Memory B cell (primary cell): ENCODE results near the gene ZDHHC24.

Experiments used
- ATAC-seq: fragments of 150-1000 bp; cut with Tn5 transposase; 2 replicates; pipeline ENCODE4 v1.10.0; 2021; ENCODE audit warnings: low read depth, mild to moderate bottlenecking, moderate library complexity
- DNase-seq, 2 donors: peaks; one replicate each; pipeline ENCODE4 v3.0.0; 2022; ENCODE audit warnings: low spot score in 2 of 2
- H3K27ac Mint-ChIP-seq: one replicate; pipeline ENCODE4 v1.8.0; 2022; ENCODE audit warnings: mild to moderate bottlenecking, moderate library complexity, mixed read lengths
- H3K27me3 Mint-ChIP-seq: one replicate; pipeline ENCODE4 v1.8.0; 2022; ENCODE audit warnings: mixed read lengths
- H3K36me3 Mint-ChIP-seq: one replicate; pipeline ENCODE4 v1.8.0; 2022; ENCODE audit warnings: mild to moderate bottlenecking, mixed read lengths
- H3K4me1 Mint-ChIP-seq: one replicate; pipeline ENCODE4 v1.8.0; 2022; ENCODE audit warnings: mixed read lengths
- H3K4me3 Mint-ChIP-seq: one replicate; pipeline ENCODE4 v1.8.0; 2022; ENCODE audit warnings: mild to moderate bottlenecking, moderate library complexity, mixed read lengths
- H3K9me3 Mint-ChIP-seq: one replicate; pipeline ENCODE4 v1.8.0; 2022; ENCODE audit warnings: mixed read lengths

ZDHHC24 gene

DNA sequence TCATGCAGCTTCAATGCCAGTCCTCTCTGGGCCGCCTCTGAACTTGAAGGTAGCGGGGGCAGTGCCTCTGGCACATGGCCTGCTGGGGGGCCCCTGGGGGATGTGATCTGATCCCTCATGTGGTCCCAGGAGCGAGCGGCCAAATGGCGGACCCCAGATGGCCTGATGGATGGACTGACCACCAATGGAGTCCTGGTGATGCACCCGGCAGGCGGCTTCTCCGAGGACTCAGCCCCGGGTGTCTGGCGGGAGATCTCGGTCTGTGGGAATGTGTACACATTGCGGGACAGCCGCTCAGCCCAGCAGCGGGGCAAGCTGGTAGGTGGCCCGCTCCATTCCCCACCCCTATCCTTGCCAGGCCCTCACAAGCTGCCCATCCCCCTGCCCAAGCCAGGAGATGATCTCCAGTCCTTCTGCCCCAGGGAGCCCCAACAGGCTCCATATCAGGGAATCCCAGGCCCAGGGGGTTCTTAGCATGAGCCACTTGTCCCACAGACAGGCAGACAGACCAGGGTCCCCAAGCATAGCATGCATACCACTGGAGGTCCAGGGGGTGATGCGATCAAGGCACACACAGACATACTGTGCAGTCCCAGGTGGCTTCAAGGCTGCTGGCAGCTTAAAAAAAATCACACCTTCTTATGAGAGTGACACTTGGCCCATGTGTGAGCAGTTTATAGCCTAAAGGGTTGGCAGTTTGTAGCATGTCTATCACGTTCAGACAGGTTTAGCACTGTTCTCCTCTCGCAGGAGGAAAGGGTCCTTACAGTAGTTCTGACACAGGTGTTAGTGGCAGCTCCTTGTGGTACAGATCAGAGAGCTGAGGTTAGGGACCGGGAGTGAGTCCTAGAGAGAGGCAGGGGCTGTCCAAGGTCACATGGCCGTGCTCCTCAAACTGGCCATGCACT is 72.0 kb downstream of the ZDHHC24 start:
- Mint-ChIP-seq H3K27me3 (no peaks in the 10 kb centered on the region), H3K27ac (no peak overlapping the region), H3K4me3 (no peak overlapping the region), H3K36me3 (no peaks in the 10 kb centered on the region), H3K9me3 (no peaks in the 10 kb centered on the region), H3K4me1 (peaks cover 3% of the 10 kb centered on the region)
- DNase-seq, result no peak
- no peak for ATAC-seq

- DNase-seq (no peak), ATAC-seq (no peak)
- H3K27me3 Mint-ChIP-seq, result no peaks in the 10 kb centered on the region
- no peaks in the 10 kb centered on the region for H3K36me3 Mint-ChIP-seq
- no peak overlapping the region for H3K27ac Mint-ChIP-seq
- H3K4me1 Mint-ChIP-seq, result no peaks in the 10 kb centered on the region
- H3K4me3 Mint-ChIP-seq, result no peak overlapping the region
- H3K9me3 Mint-ChIP-seq, result no peaks in the 10 kb centered on the region
Measured at GRCh38 chr11:66473167-66473566, 72.7 kb downstream of the ZDHHC24 start.

DNA sequence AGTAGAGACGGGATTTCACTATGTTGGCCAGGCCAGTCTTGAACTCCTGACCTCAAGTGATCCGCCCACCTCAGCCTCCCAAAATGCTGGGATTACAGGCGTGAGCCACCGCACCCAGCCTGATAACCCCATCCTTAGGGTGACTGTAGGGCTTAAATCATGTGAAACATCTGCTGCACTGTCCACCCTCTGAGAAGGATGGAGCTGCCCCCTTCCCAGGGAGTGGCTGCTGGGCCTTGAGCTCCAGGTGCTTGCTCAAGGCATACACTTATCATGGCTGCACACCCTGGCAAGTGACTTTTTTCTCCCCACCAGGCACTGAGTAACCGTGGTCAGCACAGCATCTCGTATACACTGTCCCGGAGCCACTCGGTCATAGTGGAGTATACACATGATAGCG is 73.8 kb downstream of the ZDHHC24 start:
- H3K27me3 Mint-ChIP-seq, result no peaks in the 10 kb centered on the region
- no peak overlapping the region for H3K27ac Mint-ChIP-seq
- no peak overlapping the region for H3K4me3 Mint-ChIP-seq
- ATAC-seq (no peak), DNase-seq (no peak)
- H3K4me1 Mint-ChIP-seq, result peaks cover 4% of the 10 kb centered on the region
- H3K36me3 Mint-ChIP-seq, result no peaks in the 10 kb centered on the region
- no peaks in the 10 kb centered on the region for H3K9me3 Mint-ChIP-seq

- H3K36me3 Mint-ChIP-seq, result no peaks in the 10 kb centered on the region
- DNase-seq (no peak), ATAC-seq (no peak)
- no peaks in the 10 kb centered on the region for H3K27me3 Mint-ChIP-seq
- no peaks in the 10 kb centered on the region for H3K9me3 Mint-ChIP-seq
- H3K4me1 Mint-ChIP-seq, result peaks cover 5% of the 10 kb centered on the region
- no peak overlapping the region for H3K4me3 Mint-ChIP-seq
- no peak overlapping the region for H3K27ac Mint-ChIP-seq
Measured at GRCh38 chr11:66471142-66471541, 74.7 kb downstream of the ZDHHC24 start.
